Measurements from ENCODE around the gene NTHL1. TPM values are rescaled to one million over a fixed set of nuclear protein-coding genes. Genes with fewer than 3 reads are reported as not detected.

Gene NTHL1
- total and polyA plus RNA-seq, 2 of the 4 experiments (the other 2 are of a cell fraction), result 22.8 to 28.0 TPM

DNA sequence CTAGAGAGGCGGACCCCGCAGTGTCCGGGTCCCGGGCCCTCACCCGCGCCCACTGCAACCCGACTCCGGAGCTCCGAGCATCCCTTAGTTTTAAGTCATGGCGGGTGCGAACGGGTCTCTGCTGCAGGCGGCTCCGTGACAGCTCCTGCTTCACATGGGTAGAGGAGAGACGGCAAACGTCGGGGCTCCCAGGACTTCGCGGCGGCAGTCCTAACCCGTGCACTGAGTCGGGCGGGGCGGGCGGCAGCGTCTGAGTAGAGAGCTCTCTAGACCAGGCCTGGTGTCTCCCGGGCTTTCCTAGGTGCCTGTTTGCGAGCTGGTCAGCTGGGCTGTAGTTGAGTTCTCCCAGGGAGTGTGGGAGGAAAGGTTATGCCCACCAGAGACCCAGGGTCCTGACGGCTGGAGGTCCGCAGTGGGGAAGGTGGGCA lies 496 bp upstream of the NTHL1 start:
- peak overlapping the region; percentile 93 for H2AFZ ChIP-seq (replicated peaks; ENCODE audit: low read length, poor library complexity)
- H3K4me2 ChIP-seq (ENCODE audit: low read depth, low read length), result peak overlapping the region; percentile 75
- dilution Hi-C loops (cut with HindIII; ENCODE audit: low sequenced_read_pairs, unreplicated experiment), result no loop called here
- peaks cover 11% of the 10 kb centered on the region for H3K4me1 ChIP-seq (ENCODE audit: control insufficient read depth, insufficient read depth, low read length)
- intact Hi-C loops (cut with micrococcal nuclease), result no loop called here
- H3K9ac ChIP-seq (ENCODE audit: low read depth, low read length), result peak overlapping the region; percentile 79
- peak overlapping the region; percentile 34 for H3K27ac ChIP-seq (ENCODE audit: insufficient read depth, low read length)
- H4K8ac ChIP-seq (ENCODE audit: low read depth in 2 of 2, low read length in 2 of 2), result peak overlapping the region in 1 of 2 experiments; percentile 58; a peak in 1 of 4 replicates
- H4K20me1 ChIP-seq (ENCODE audit: insufficient read depth, low read length), result no peaks in the 10 kb centered on the region; the same call in none of the 2 replicates
- H4K91ac ChIP-seq (ENCODE audit: insufficient read depth, low read depth, low read length), result no peak overlapping the region
- no peak overlapping the region for H2BK5ac ChIP-seq (ENCODE audit: low read depth, low read length, poor library complexity, severe bottlenecking)
- no peak overlapping the region for H2BK120ac ChIP-seq (ENCODE audit: low read depth, low read length)
- peak overlapping the region; percentile 86 for H3K14ac ChIP-seq (replicated peaks; ENCODE audit: low read depth, low read length)
- no peak overlapping the region for H4K5ac ChIP-seq (ENCODE audit: low read depth, low read length)
- H3K23ac ChIP-seq (ENCODE audit: low read depth, low read length), result peak overlapping the region; percentile 74
- in situ Hi-C loops (cut with MboI; ENCODE audit: low sequenced_read_pairs), result no loop called here
- H2AK9ac ChIP-seq (replicated peaks; ENCODE audit: low read depth, low read length, poor library complexity), result peak overlapping the region; percentile 93
- H3K79me1 ChIP-seq (ENCODE audit: low read depth in 1 of 2, low read length in 2 of 2), result peaks cover 27 to 60% of the 10 kb centered on the region in 2 experiments
- ATAC-seq (ENCODE audit: low read depth) (peak; percentile 30), DNase-seq (no peak)
- no peak; the same call in 1 of the 2 replicates for TF ChIP-seq CHD1 (IDR thresholded peaks at IDR 0.05; ENCODE audit: low read depth, low read length)
- no peak for TF ChIP-seq POLR2A (IDR thresholded peaks at IDR 0.05; ENCODE audit: low read depth, low read length)
- no peak for TF ChIP-seq RAD21 (IDR thresholded peaks at IDR 0.05; ENCODE audit: low read length)
- no peak for TF ChIP-seq MAZ (IDR thresholded peaks at IDR 0.05; ENCODE audit: borderline replicate concordance, low read depth, low read length)
- TF ChIP-seq FOS (IDR thresholded peaks at IDR 0.05; ENCODE audit: low read depth, low read length), result no peak
- no peak for TF ChIP-seq RCOR1 (IDR thresholded peaks at IDR 0.05; ENCODE audit: insufficient replicate concordance, low read length)
- TF ChIP-seq, protein P1, sequence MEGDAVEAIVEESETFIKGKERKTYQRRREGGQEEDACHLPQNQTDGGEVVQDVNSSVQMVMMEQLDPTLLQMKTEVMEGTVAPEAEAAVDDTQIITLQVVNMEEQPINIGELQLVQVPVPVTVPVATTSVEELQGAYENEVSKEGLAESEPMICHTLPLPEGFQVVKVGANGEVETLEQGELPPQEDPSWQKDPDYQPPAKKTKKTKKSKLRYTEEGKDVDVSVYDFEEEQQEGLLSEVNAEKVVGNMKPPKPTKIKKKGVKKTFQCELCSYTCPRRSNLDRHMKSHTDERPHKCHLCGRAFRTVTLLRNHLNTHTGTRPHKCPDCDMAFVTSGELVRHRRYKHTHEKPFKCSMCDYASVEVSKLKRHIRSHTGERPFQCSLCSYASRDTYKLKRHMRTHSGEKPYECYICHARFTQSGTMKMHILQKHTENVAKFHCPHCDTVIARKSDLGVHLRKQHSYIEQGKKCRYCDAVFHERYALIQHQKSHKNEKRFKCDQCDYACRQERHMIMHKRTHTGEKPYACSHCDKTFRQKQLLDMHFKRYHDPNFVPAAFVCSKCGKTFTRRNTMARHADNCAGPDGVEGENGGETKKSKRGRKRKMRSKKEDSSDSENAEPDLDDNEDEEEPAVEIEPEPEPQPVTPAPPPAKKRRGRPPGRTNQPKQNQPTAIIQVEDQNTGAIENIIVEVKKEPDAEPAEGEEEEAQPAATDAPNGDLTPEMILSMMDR (conservative IDR thresholded peaks at IDR 0.05; ENCODE audit: low read depth, low read length), result no peak
- no peak for TF ChIP-seq RFX5 (IDR thresholded peaks at IDR 0.05; ENCODE audit: low read depth, low read length)
- no peak for TF ChIP-seq NFE2L2 (IDR thresholded peaks at IDR 0.05; ENCODE audit: low read depth, low read length)
- TF ChIP-seq BHLHE40 (IDR thresholded peaks at IDR 0.05; ENCODE audit: low read depth, low read length), result no peak
- TF ChIP-seq MAFK (IDR thresholded peaks at IDR 0.05; ENCODE audit: low read depth, low read length), result no peak
- TF ChIP-seq MXI1 (IDR thresholded peaks at IDR 0.05; ENCODE audit: borderline replicate concordance, low read depth, low read length), result no peak
- TF ChIP-seq, protein P2, sequence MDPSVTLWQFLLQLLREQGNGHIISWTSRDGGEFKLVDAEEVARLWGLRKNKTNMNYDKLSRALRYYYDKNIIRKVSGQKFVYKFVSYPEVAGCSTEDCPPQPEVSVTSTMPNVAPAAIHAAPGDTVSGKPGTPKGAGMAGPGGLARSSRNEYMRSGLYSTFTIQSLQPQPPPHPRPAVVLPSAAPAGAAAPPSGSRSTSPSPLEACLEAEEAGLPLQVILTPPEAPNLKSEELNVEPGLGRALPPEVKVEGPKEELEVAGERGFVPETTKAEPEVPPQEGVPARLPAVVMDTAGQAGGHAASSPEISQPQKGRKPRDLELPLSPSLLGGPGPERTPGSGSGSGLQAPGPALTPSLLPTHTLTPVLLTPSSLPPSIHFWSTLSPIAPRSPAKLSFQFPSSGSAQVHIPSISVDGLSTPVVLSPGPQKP (IDR thresholded peaks at IDR 0.05; ENCODE audit: borderline replicate concordance, low read depth, low read length), result no peak
- TF ChIP-seq SMC3 (IDR thresholded peaks at IDR 0.05; ENCODE audit: low read depth, low read length), result no peak
- TF ChIP-seq CEBPB (IDR thresholded peaks at IDR 0.05; ENCODE audit: low read depth, low read length), result no peak
- peak overlapping the region; percentile 66; the same call in 1 of the 2 replicates for H2AK5ac ChIP-seq (ENCODE audit: low read depth, low read length)
- ChIA-PET POLR2A (ENCODE audit: unreplicated experiment) (no interaction called here), CTCF (interaction anchor here (0.9 to 1.3 kb wide), 2 partner anchors 30 to 92 kb away, joined by 3 to 6 read pairs; no protein-coding TSS in a partner anchor)
- H3K36me3 ChIP-seq (ENCODE audit: control insufficient read depth, insufficient read depth, low read length), result peaks cover 26% of the 10 kb centered on the region
- H3K4me3 ChIP-seq (ENCODE audit: insufficient read depth, low read depth, low read length), result peak overlapping the region; percentile 67
- BruUV-seq (replicated peaks), result no TSS peak
- H3K9me3 ChIP-seq (ENCODE audit: control insufficient read depth, insufficient read depth, low read length), result no peaks in the 10 kb centered on the region
- 1% methylated on average over 20 of the region's 30 CpGs; no CpG with 5 or more reads in 1 of the 2 experiments for WGBS, 2 experiments (ENCODE audit: extremely low coverage in 2 of 2, insufficient read length in 1 of 2)
- no peaks in the 10 kb centered on the region for H3K27me3 ChIP-seq (ENCODE audit: control insufficient read depth, insufficient read depth, low read length)
- H3K18ac ChIP-seq (ENCODE audit: low read depth, low read length), result no peak overlapping the region
- H2BK15ac ChIP-seq (ENCODE audit: low read depth, low read length), result no peak overlapping the region
- H3K9me1 ChIP-seq (ENCODE audit: insufficient read depth, low read length), result peaks cover 10% of the 10 kb centered on the region
- peak overlapping the region; percentile 54 for H3K56ac ChIP-seq (ENCODE audit: extremely low read depth, insufficient read depth, low read length)
- no peak overlapping the region for H2BK20ac ChIP-seq (ENCODE audit: low read depth, low read length)
- peak overlapping the region; percentile 72 for H3K4ac ChIP-seq (ENCODE audit: low read depth, low read length)
